Glutamatergic neuron (in vitro differentiated cells): ENCODE data around the gene GPBP1. TPM values are rescaled to one million over a fixed set of nuclear protein-coding genes. Genes with fewer than 3 reads are reported as not detected.

Source experiments
- DNase-seq: peaks from one replicate; pipeline ENCODE4 v3.0.0; 2022
- H3K27ac Mint-ChIP-seq: one replicate; pipeline ENCODE4 v1.8.0; 2020; ENCODE audit warnings: mild to moderate bottlenecking, mixed read lengths, inconsistent platforms; ENCODE audit not compliant: unreplicated experiment
- H3K27me3 Mint-ChIP-seq: one replicate; pipeline ENCODE4 v1.8.0; 2020; ENCODE audit warnings: mild to moderate bottlenecking, moderate library complexity, mixed read lengths, inconsistent platforms; ENCODE audit not compliant: unreplicated experiment
- H3K36me3 Mint-ChIP-seq: one replicate; pipeline ENCODE4 v1.8.0; 2020; ENCODE audit warnings: mild to moderate bottlenecking, mixed read lengths, inconsistent platforms; ENCODE audit not compliant: unreplicated experiment
- H3K4me1 Mint-ChIP-seq: one replicate; pipeline ENCODE4 v1.8.0; 2020; ENCODE audit warnings: mild to moderate bottlenecking, low read depth, mixed read lengths, inconsistent platforms; ENCODE audit not compliant: unreplicated experiment
- H3K4me3 Mint-ChIP-seq: one replicate; pipeline ENCODE4 v1.8.0; 2020; ENCODE audit warnings: mild to moderate bottlenecking, mixed read lengths, inconsistent platforms; ENCODE audit not compliant: unreplicated experiment
- H3K9me3 Mint-ChIP-seq: one replicate; pipeline ENCODE4 v1.8.0; 2020; ENCODE audit warnings: mild to moderate bottlenecking, moderate library complexity, mixed read lengths, inconsistent platforms; ENCODE audit not compliant: unreplicated experiment
- total RNA-seq: library from RNA; stranded (reverse); fragmentation: NEBNext Ultra II Directional; extraction: Animal tissue kit (Norgen Biotek cat#: 25700); gene quantifications from one replicate; pipeline ENCODE4 v1.2.1, GENCODE V29; 2021; ENCODE audit not compliant: unreplicated experiment
- TF ChIP-seq, protein P1 (sequence below): fragments of 200-600 bp; sonication (generic); IDR thresholded peaks from one replicate; pipeline ENCODE4 v1.5.0; 2021; ENCODE audit not compliant: partially characterized antibody, unreplicated experiment

The GPBP1 gene
- total RNA-seq, 1 donor from 2014 or later: 81.3 TPM

DNA sequence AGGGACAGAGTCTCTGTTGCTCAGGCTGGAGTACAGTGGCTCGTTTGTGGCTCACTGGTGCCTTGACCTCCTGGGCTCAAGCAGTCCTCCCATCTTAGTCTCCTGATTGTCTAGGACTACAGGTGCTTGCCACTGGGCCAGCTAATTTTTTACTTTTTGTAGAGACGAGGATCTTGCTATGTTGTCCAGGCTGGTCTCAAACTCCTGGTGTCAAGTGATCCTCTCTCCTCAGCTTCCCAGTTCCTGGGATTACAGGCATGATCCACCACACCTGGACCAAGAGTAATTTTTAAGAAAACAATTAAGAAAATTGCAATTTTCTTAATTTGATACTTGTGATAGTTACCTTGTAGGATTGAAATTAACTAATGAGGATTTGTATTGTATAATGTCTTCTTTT lies 73.9 kb downstream of the GPBP1 start:
- H3K27me3 Mint-ChIP-seq: peaks cover 3% of the 10 kb centered on the region
- H3K9me3 Mint-ChIP-seq: peaks cover 2% of the 10 kb centered on the region
- H3K4me1 Mint-ChIP-seq: no peaks in the 10 kb centered on the region
- H3K27ac Mint-ChIP-seq: no peak overlapping the region
- no peaks in the 10 kb centered on the region for H3K36me3 Mint-ChIP-seq
- TF ChIP-seq, protein P1, sequence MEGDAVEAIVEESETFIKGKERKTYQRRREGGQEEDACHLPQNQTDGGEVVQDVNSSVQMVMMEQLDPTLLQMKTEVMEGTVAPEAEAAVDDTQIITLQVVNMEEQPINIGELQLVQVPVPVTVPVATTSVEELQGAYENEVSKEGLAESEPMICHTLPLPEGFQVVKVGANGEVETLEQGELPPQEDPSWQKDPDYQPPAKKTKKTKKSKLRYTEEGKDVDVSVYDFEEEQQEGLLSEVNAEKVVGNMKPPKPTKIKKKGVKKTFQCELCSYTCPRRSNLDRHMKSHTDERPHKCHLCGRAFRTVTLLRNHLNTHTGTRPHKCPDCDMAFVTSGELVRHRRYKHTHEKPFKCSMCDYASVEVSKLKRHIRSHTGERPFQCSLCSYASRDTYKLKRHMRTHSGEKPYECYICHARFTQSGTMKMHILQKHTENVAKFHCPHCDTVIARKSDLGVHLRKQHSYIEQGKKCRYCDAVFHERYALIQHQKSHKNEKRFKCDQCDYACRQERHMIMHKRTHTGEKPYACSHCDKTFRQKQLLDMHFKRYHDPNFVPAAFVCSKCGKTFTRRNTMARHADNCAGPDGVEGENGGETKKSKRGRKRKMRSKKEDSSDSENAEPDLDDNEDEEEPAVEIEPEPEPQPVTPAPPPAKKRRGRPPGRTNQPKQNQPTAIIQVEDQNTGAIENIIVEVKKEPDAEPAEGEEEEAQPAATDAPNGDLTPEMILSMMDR: no peak
- H3K4me3 Mint-ChIP-seq: no peak overlapping the region
- DNase-seq: no peak

DNA sequence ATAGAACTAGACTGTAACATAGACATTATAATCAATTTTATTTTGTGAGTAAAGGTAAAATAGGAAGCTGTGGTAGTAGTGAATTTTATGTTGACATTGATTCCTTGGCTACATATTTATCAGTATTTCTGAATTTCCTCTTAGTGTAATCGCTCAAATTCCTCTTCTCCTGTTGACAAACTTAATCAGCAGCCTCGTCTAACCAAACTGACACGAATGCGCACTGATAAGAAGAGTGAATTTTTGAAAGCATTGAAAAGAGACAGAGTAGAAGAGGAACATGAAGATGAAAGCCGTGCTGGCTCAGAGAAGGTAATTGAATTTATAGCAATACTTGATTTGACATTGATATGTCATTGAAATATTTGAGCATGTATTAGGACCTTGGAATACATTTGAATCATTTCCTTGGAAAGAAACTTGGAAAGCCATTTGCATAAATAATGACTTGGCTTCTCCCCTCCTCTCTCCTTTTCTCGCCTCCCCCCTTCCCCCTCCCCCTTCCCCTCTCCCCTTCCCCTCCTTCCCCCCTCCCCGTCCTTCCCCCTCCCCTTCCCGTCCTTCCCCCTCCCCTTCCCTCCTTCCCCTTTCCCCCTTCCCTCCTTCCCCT lies 75.5 kb downstream of the GPBP1 start:
- Mint-ChIP-seq H3K9me3 (peaks cover 2% of the 10 kb centered on the region), H3K27me3 (peaks cover 4% of the 10 kb centered on the region), H3K4me1 (no peaks in the 10 kb centered on the region), H3K27ac (no peak overlapping the region), H3K36me3 (no peaks in the 10 kb centered on the region), H3K4me3 (no peak overlapping the region)
- no peak for DNase-seq
- TF ChIP-seq, protein P1: no peak

DNA sequence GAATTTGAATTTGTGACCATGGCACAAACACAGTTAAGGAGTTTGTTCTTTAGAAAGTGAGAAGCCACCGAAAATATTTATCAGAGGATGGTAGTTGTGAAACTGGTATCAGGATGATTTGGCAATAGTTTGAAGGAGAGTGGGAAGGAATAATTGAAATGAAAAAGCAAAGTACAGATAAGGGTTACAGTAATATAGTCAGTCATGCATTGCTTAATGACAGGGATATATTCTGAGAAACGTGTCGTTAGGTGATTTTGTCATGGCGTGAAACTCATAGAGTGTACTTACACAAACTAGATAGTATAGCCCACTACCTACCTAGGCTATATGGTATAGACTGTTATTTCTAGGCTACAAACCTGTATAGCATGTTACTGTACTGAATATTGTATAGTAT lies 84.2 kb downstream of the GPBP1 start:
- TF ChIP-seq, protein P1: no peak
- H3K4me1 Mint-ChIP-seq: no peaks in the 10 kb centered on the region
- peaks cover 2% of the 10 kb centered on the region for H3K27me3 Mint-ChIP-seq
- DNase-seq: no peak
- H3K4me3 Mint-ChIP-seq: no peak overlapping the region
- H3K27ac Mint-ChIP-seq: no peak overlapping the region
- no peaks in the 10 kb centered on the region for H3K9me3 Mint-ChIP-seq
- no peaks in the 10 kb centered on the region for H3K36me3 Mint-ChIP-seq

DNA sequence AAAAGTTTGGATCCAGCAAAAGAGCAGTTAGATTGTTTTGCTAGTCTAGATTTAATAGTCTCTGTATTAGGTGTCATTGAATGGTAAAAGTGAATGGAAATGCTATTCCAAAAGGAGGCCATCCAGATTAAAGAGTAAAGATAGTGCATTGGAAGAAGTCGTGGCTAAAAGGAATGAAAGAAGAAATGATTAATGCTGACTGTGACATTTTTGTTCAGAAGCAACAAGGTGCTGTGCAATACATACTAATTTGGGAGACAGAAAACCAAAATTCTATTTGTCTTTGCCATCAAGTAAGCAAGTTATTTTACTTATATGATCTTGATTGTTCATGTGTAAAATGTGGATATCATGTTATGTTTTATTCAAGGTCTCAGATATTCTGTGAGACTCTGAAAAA lies 85.1 kb downstream of the GPBP1 start:
- H3K27me3 Mint-ChIP-seq: peaks cover 2% of the 10 kb centered on the region
- DNase-seq: no peak
- no peaks in the 10 kb centered on the region for H3K4me1 Mint-ChIP-seq
- no peak overlapping the region for H3K27ac Mint-ChIP-seq
- H3K36me3 Mint-ChIP-seq: no peaks in the 10 kb centered on the region
- TF ChIP-seq, protein P1: no peak
- no peak overlapping the region for H3K4me3 Mint-ChIP-seq
- H3K9me3 Mint-ChIP-seq: no peaks in the 10 kb centered on the region

DNA sequence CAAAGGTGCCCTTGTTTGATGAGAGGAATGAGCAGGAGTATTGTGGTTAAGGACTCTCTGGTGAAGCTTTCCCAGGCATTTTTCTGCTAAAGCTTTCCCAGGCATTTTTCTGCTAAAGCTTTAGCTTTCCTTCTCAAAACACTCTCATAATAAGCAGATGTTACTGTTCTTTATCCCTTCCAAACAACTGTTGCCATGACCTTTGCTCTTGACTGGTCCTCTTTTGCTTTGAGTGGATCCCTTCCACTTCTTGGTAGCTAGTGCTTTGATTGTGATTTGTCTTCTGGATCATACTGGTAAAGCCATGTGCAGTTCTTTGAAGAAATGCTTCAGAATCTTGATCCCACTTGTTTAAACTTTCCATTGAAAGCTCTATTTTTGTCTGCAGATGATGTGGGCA lies 85.8 kb downstream of the GPBP1 start:
- no peaks in the 10 kb centered on the region for H3K4me1 Mint-ChIP-seq
- DNase-seq: no peak
- H3K36me3 Mint-ChIP-seq: no peaks in the 10 kb centered on the region
- no peaks in the 10 kb centered on the region for H3K9me3 Mint-ChIP-seq
- H3K27ac Mint-ChIP-seq: no peak overlapping the region
- TF ChIP-seq, protein P1: no peak
- no peak overlapping the region for H3K4me3 Mint-ChIP-seq
- no peaks in the 10 kb centered on the region for H3K27me3 Mint-ChIP-seq
